Astrocyte of the spinal cord (primary cell): ENCODE data around the gene FARSA.
A peak's percentile ranks its signal among the peaks of the same experiment; 100 is the strongest.

Source experiments
- DNase-seq: peaks from one replicate; pipeline ENCODE4 v3.0.0; 2011; ENCODE audit warnings: low read depth, low spot score
- H3K4me3 ChIP-seq: 2 replicates; pipeline ENCODE4 v1.5.1; 2011; ENCODE audit warnings: low read depth, mild to moderate bottlenecking, low read length, moderate library complexity
- CTCF ChIP-seq: IDR thresholded peaks from 2 replicates; pipeline ENCODE4 v1.5.1; 2012; ENCODE audit warnings: low read depth, mild to moderate bottlenecking, low read length, inconsistent platforms
- in situ Hi-C: cut with HindIII; loops from 2 replicates; pipeline ENCODE4 v1.10.0; 2017; ENCODE audit warnings: low sequenced_read_pairs

The FARSA gene

DNA sequence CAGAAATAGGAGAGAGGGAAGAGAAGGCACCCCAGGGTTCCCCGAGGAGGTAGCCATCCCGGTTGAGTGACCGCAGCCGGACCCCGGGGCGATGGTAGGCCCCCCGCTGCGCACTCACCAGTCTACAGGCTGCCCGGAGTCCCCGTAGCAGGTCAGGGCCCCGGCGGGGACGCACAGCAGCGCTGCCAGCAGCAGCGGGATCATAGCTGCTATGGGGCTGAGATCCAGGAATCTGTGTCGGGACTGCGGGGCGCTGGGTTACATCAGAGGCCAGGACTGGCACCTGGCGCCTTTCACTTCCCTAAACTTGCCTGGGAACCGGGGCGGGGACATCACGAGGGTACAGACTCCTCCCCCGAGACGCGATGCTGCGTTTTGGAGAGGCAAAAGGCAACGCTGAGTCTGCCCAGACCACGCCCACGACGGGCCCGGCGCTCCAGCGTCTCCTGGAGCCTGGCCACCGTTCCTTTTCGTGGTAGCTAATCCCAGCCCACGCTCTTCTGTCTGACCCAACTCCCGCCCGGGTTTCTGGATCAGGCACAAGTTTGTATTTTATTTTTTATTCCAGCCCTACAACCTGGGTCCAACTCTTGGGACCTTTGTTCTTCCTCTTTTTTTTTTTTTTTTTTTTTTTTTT lies 52.2 kb downstream of the FARSA start, which contains the start of gene DNASE2:
Gene DNASE2 (minus strand): TSS at position 278 of the 637 bp plus-strand sequence. CDS start 74 bp downstream, at position 204.
- H3K4me3 ChIP-seq = peak within 1 kb of the TSS; percentile 66
- no peak for TF ChIP-seq CTCF
- in situ Hi-C loops = no loop called here
- peak; percentile 84 for DNase-seq

DNA sequence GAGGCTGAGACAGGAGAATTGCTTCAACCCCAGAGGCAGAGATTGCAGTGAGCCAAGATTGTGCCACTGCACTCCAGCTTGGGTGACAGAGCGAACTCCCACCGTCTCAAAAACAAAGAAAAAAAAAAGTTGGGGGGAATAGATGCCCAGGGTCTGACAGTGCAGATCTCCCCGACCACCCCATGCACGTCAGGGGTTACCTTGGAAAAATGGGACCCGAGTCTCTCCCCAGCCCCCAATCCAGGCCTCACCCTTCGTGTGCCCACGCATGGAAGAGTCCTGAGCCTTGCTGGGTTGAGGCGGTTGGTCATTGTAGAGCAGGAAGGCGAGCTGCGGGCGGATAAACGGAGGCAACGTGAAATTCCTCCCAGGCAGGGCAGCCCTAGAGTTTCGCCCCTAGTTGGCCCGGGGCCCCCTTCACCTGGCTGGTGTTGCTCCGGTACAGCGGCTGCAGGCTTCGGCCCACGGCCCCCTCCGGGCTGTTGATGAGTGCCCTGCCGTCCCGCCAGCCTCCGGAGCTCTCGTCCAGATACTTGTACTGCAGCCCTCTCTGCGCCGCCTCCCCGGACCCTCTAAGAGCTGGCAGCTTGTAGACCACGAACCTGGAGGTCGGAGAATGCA lies 52.9 kb downstream of the FARSA start:
- in situ Hi-C loops = no loop called here
- DNase-seq = no peak
- H3K4me3 ChIP-seq = peak overlapping the region; percentile 66
- TF ChIP-seq CTCF = no peak

- DNase-seq = no peak
- no peak for TF ChIP-seq CTCF
- no peak overlapping the region for H3K4me3 ChIP-seq
- in situ Hi-C loops = no loop called here
These were observed 58.4 kb downstream of the FARSA start for GRCh38 chr19:12875086-12875485.

- in situ Hi-C loops = no loop called here
These were observed 59.4 kb downstream of the FARSA start for GRCh38 chr19:12873891-12874745.

GRCh38 chr19:12872941-12873890 lies 60.3 kb downstream of the FARSA start:
- peak; percentile 43 for DNase-seq
- no peak for TF ChIP-seq CTCF
- H3K4me3 ChIP-seq = no peak overlapping the region
- in situ Hi-C loops = no loop called here

More at GRCh38 chr19:12873891-12874745, 59.4 kb downstream of the FARSA start:
- DNase-seq = no peak
- no peak for TF ChIP-seq CTCF
- H3K4me3 ChIP-seq = no peak overlapping the region
